ENCODE data around the gene ANKRD66. TPM values are rescaled to one million over a fixed set of nuclear protein-coding genes. Genes with fewer than 3 reads are reported as not detected.
"Not testable (repeated sequence)": the region's sequence is repeated elsewhere in the genome, so short reads cannot be mapped to it uniquely, and the experiment has no call there.

The ANKRD66 gene
- total RNA-seq, 2 experiments from 2014 or later, result not detected

GRCh38 chr6:46735720-46736031, 11.1 kb upstream of the ANKRD66 start:
- ATAC-seq (no peak), DNase-seq (no peak)
- no peaks in the 10 kb centered on the region for H3K36me3 Mint-ChIP-seq (ENCODE audit: low read depth)
- no peak overlapping the region for H3K27ac Mint-ChIP-seq
- H3K4me3 Mint-ChIP-seq, result no peak overlapping the region
- POLR2A ChIA-PET, result no interaction called here
- no peaks in the 10 kb centered on the region for H3K4me1 Mint-ChIP-seq (ENCODE audit: low read depth)
- peaks cover 51% of the 10 kb centered on the region for H3K27me3 Mint-ChIP-seq (ENCODE audit: low read depth)
- H3K9me3 Mint-ChIP-seq (ENCODE audit: insufficient read depth), result no peaks in the 10 kb centered on the region
- CTCF ChIA-PET, result no interaction called here

GRCh38 chr6:46736906-46737305, 9.8 kb upstream of the ANKRD66 start:
- DNase-seq, result no peak
- Mint-ChIP-seq H3K9me3 (ENCODE audit: insufficient read depth) (no peaks in the 10 kb centered on the region), H3K4me3 (no peak overlapping the region), H3K27me3 (ENCODE audit: low read depth) (peaks cover 46% of the 10 kb centered on the region), H3K27ac (no peak overlapping the region), H3K36me3 (ENCODE audit: low read depth) (no peaks in the 10 kb centered on the region), H3K4me1 (ENCODE audit: low read depth) (no peaks in the 10 kb centered on the region)
- ChIA-PET POLR2A (no interaction called here), CTCF (no interaction called here)
- no peak for ATAC-seq

- POLR2A ChIA-PET, result no interaction called here
- Mint-ChIP-seq H3K36me3 (ENCODE audit: low read depth) (no peaks in the 10 kb centered on the region), H3K4me3 (no peak overlapping the region), H3K4me1 (ENCODE audit: low read depth) (no peaks in the 10 kb centered on the region), H3K9me3 (ENCODE audit: insufficient read depth) (no peaks in the 10 kb centered on the region), H3K27ac (no peak overlapping the region), H3K27me3 (ENCODE audit: low read depth) (peaks cover 16% of the 10 kb centered on the region)
- no peak for ATAC-seq
- DNase-seq, result no peak
- CTCF ChIA-PET, result no interaction called here
These were observed 5.3 kb upstream of the ANKRD66 start for GRCh38 chr6:46741482-46741881.

- POLR2A ChIA-PET, result no interaction called here
- Mint-ChIP-seq H3K27me3 (ENCODE audit: low read depth) (peaks cover 13% of the 10 kb centered on the region), H3K9me3 (ENCODE audit: insufficient read depth) (no peaks in the 10 kb centered on the region), H3K4me3 (no peak overlapping the region), H3K4me1 (ENCODE audit: low read depth) (no peaks in the 10 kb centered on the region), H3K27ac (no peak overlapping the region), H3K36me3 (ENCODE audit: low read depth) (no peaks in the 10 kb centered on the region)
- DNase-seq (no peak), ATAC-seq (no peak)
- CTCF ChIA-PET, result no interaction called here
These were observed 4.8 kb upstream of the ANKRD66 start for GRCh38 chr6:46741910-46742309.

GRCh38 chr6:46743425-46744158, 3.1 kb upstream of the ANKRD66 start:
- no peak for ATAC-seq
- ChIA-PET CTCF (no interaction called here), POLR2A (no interaction called here)
- DNase-seq, result no peak
- H3K27me3 Mint-ChIP-seq (ENCODE audit: low read depth), result peaks cover 7% of the 10 kb centered on the region
- no peak overlapping the region for H3K4me3 Mint-ChIP-seq
- no peaks in the 10 kb centered on the region for H3K9me3 Mint-ChIP-seq (ENCODE audit: insufficient read depth)
- H3K27ac Mint-ChIP-seq, result no peak overlapping the region
- no peaks in the 10 kb centered on the region for H3K36me3 Mint-ChIP-seq (ENCODE audit: low read depth)
- no peaks in the 10 kb centered on the region for H3K4me1 Mint-ChIP-seq (ENCODE audit: low read depth)

- ATAC-seq; DNase-seq; H3K4me3 Mint-ChIP-seq; CTCF ChIA-PET; POLR2A ChIA-PET; H3K4me1 Mint-ChIP-seq (ENCODE audit: low read depth); H3K36me3 Mint-ChIP-seq (ENCODE audit: low read depth); H3K9me3 Mint-ChIP-seq (ENCODE audit: insufficient read depth); H3K27me3 Mint-ChIP-seq (ENCODE audit: low read depth); H3K27ac Mint-ChIP-seq: not testable (repeated sequence)
These were observed 2.5 kb upstream of the ANKRD66 start for GRCh38 chr6:46744159-46744725.

- no peak for ATAC-seq
- no peak overlapping the region for H3K4me3 Mint-ChIP-seq
- ChIA-PET POLR2A (no interaction called here), CTCF (no interaction called here)
- DNase-seq, result no peak
- peaks cover 7% of the 10 kb centered on the region for H3K27me3 Mint-ChIP-seq (ENCODE audit: low read depth)
- no peak overlapping the region for H3K27ac Mint-ChIP-seq
- H3K36me3 Mint-ChIP-seq (ENCODE audit: low read depth), result no peaks in the 10 kb centered on the region
- no peaks in the 10 kb centered on the region for H3K9me3 Mint-ChIP-seq (ENCODE audit: insufficient read depth)
- H3K4me1 Mint-ChIP-seq (ENCODE audit: low read depth), result no peaks in the 10 kb centered on the region
These were observed 760 bp upstream of the ANKRD66 start for GRCh38 chr6:46745973-46746372.

GRCh38 chr6:46748940-46749503, 2.3 kb downstream of the ANKRD66 start:
- Mint-ChIP-seq H3K27me3 (ENCODE audit: low read depth) (peaks cover 7% of the 10 kb centered on the region), H3K36me3 (ENCODE audit: low read depth) (no peaks in the 10 kb centered on the region)
- POLR2A ChIA-PET, result no interaction called here

GRCh38 chr6:46749731-46750130, 3.0 kb downstream of the ANKRD66 start:
- Mint-ChIP-seq H3K4me3 (no peak overlapping the region), H3K27ac (no peak overlapping the region), H3K4me1 (ENCODE audit: low read depth) (no peaks in the 10 kb centered on the region), H3K27me3 (ENCODE audit: low read depth) (peaks cover 7% of the 10 kb centered on the region), H3K36me3 (ENCODE audit: low read depth) (no peaks in the 10 kb centered on the region), H3K9me3 (ENCODE audit: insufficient read depth) (no peaks in the 10 kb centered on the region)
- no peak for ATAC-seq
- ChIA-PET CTCF (no interaction called here), POLR2A (no interaction called here)
- DNase-seq, result no peak

More at GRCh38 chr6:46748940-46749503, 2.3 kb downstream of the ANKRD66 start:
- Mint-ChIP-seq H3K9me3 (ENCODE audit: insufficient read depth) (no peaks in the 10 kb centered on the region), H3K27ac (no peak overlapping the region), H3K4me3 (no peak overlapping the region), H3K4me1 (ENCODE audit: low read depth) (no peaks in the 10 kb centered on the region)
- CTCF ChIA-PET, result no interaction called here
- ATAC-seq (no peak), DNase-seq (no peak)

GRCh38 chr6:46751658-46752057, 4.9 kb downstream of the ANKRD66 start:
- Mint-ChIP-seq H3K36me3 (ENCODE audit: low read depth) (no peaks in the 10 kb centered on the region), H3K27ac (no peak overlapping the region), H3K27me3 (ENCODE audit: low read depth) (no peaks in the 10 kb centered on the region), H3K4me3 (no peak overlapping the region), H3K4me1 (ENCODE audit: low read depth) (no peaks in the 10 kb centered on the region), H3K9me3 (ENCODE audit: insufficient read depth) (no peaks in the 10 kb centered on the region)
- ChIA-PET POLR2A (no interaction called here), CTCF (no interaction called here)
- ATAC-seq, result no peak
- no peak for DNase-seq

- ATAC-seq, result no peak
- no peaks in the 10 kb centered on the region for H3K9me3 Mint-ChIP-seq (ENCODE audit: insufficient read depth)
- no peak overlapping the region for H3K4me3 Mint-ChIP-seq
- H3K27ac Mint-ChIP-seq, result no peak overlapping the region
- ChIA-PET POLR2A (no interaction called here), CTCF (no interaction called here)
- DNase-seq, result no peak
- H3K36me3 Mint-ChIP-seq (ENCODE audit: low read depth), result no peaks in the 10 kb centered on the region
- H3K4me1 Mint-ChIP-seq (ENCODE audit: low read depth), result no peaks in the 10 kb centered on the region
- no peaks in the 10 kb centered on the region for H3K27me3 Mint-ChIP-seq (ENCODE audit: low read depth)
These were observed 9.1 kb downstream of the ANKRD66 start for GRCh38 chr6:46755865-46756264.

GRCh38 chr6:46756469-46757213, 9.9 kb downstream of the ANKRD66 start:
- DNase-seq (no peak), ATAC-seq (no peak)
- H3K36me3 Mint-ChIP-seq (ENCODE audit: low read depth), result no peaks in the 10 kb centered on the region
- H3K4me1 Mint-ChIP-seq (ENCODE audit: low read depth), result no peaks in the 10 kb centered on the region
- no peak overlapping the region for H3K4me3 Mint-ChIP-seq
- no peaks in the 10 kb centered on the region for H3K9me3 Mint-ChIP-seq (ENCODE audit: insufficient read depth)
- no peak overlapping the region for H3K27ac Mint-ChIP-seq
- ChIA-PET POLR2A (no interaction called here), CTCF (interaction anchor here (0.5 kb wide), 1 partner anchor 1830 kb away, joined by 3 read pairs; no protein-coding TSS in a partner anchor)
- H3K27me3 Mint-ChIP-seq (ENCODE audit: low read depth), result no peaks in the 10 kb centered on the region
